HG02678 (cell line): ENCODE measurements around the gene LDHAL6B.
"Not testable (repeated sequence)": the region's sequence is repeated elsewhere in the genome, so short reads cannot be mapped to it uniquely, and the experiment has no call there.

Source experiments
- ATAC-seq: cut with Tn5 transposase; IDR thresholded peaks from one replicate; pipeline ENCODE4 v1.9.1; 2021; ENCODE audit warnings: mild to moderate bottlenecking, moderate library complexity; ENCODE audit not compliant: unreplicated experiment

The LDHAL6B gene

DNA sequence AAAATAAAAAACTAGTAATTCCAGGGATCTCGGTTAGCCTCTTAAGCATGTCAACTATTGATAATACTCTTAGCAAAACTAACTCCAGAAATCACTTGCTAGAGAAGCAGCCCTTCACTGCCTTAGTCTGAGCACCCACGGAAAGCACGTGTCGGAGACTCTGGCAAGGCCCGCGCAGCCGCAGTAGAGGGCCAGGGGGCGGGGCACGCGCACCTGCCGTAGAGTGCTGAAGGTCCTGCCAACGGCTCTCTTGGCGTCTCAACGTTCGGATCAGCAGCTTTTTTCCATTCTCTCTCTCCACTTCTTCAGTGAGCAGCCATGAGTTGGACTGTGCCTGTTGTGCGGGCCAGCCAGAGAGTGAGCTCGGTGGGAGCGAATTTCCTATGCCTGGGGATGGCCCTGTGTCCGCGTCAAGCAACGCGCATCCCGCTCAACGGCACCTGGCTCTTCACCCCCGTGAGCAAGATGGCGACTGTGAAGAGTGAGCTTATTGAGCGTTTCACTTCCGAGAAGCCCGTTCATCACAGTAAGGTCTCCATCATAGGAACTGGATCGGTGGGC is at the start of gene LDHAL6B:
Gene LDHAL6B, plus strand, starts transcription at position 221 of the 561 bp plus-strand sequence. Its CDS starts 98 bp downstream, at position 319.
- no peak for ATAC-seq

GRCh38 chr15:59157396-59157795 is 49.2 kb upstream of the LDHAL6B start:
- no peak for ATAC-seq

DNA sequence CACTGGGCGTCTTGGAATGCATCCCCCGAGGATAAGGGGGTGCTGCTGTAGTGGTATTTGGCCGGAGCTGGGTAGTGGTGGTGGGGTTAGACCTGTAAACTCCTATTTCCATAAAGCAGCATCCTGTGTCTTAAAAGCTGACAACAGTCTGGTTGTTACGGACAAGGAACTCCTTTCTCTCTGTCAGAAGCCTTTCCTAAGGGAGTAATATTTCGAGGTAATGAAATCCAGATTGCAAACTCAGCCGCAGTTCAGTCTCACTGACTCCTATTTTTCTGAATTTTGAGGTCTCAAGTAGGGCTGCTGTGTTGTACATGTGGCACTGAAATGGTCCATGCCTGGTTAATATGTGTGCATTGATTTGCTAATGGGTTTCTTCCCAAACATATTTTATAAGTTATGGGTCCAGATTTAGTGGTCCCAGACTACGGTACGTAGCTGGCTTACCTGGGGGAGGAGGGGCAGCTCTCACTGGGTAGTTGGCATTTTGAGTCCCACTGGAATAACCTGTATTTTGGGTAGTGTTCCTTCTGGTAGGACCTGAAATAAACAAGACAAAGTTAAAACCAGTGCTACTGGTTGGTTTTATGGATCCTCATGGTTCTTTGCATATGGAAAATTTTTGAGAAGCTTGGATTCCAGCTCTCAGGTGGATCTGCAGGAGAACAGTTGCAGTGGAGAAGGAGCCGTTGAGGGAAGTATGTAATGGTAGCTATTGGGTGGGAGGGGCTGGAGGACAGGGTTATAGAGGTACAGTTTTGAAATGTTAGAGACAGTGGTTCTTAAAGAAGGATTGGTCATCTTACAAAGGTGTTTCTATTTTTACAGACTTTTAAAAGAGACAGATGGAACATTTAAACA is 48.6 kb upstream of the LDHAL6B start:
- ATAC-seq = no peak

- ATAC-seq = no peak
These were observed 48.0 kb upstream of the LDHAL6B start for GRCh38 chr15:59158701-59159034.

GRCh38 chr15:59159210-59159609 is 47.4 kb upstream of the LDHAL6B start:
- ATAC-seq = no peak

DNA sequence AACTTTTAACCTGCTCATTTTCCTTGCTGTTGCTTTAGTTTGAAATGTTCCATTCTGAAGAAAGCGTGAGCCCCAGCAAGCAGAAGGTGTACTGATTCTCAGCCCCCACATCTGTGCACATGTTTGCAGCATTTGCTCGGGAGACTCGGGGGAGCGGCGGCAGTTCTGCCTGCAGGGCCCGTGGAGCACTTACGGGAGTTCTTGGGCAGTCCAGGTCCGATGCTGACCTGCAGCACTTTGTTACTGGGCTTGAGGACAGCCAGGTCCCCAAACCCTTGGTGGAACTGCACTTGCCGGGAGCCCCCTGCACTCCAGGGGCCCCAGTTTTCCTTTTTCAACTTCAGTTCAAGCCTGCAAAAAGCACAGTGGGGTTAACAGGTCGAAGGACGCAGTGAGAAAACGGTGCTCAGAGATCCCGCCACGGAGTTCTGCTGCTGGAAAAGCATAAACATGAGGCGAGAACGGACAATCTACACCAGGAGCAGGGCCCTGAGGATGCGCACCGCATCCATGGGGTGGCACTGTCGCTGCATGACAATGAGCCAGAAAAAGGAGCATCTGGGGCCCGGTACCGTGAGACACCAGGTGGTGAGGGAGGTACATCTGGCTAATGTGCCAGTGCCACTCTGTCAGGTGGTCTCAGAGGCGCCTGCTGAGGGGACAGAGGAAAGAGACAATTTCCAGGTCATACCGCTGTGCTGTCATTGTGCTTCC is 45.6 kb upstream of the LDHAL6B start:
- ATAC-seq = no peak

- ATAC-seq = not testable (repeated sequence)
These were observed 44.6 kb upstream of the LDHAL6B start for GRCh38 chr15:59162080-59162479.

DNA sequence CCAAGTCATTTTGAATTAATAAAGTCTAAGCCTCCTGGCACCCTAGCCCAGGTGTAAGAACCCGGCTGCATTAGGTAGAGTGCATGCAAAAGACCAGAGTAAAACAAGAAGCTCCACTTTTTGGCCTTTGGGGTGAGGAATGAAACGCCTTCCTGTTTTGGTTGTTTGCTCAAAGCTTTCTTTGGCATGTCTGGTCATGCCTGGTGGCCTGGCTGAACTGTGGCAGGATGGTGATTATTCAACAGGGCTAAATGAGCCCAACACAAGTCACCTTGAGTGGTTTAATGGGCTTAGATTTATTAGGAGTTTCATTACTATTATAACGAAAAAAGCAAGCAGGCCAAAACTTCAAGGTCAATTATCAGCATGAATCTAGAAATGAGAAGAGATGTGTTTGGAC is 40.9 kb upstream of the LDHAL6B start:
- ATAC-seq = no peak

DNA sequence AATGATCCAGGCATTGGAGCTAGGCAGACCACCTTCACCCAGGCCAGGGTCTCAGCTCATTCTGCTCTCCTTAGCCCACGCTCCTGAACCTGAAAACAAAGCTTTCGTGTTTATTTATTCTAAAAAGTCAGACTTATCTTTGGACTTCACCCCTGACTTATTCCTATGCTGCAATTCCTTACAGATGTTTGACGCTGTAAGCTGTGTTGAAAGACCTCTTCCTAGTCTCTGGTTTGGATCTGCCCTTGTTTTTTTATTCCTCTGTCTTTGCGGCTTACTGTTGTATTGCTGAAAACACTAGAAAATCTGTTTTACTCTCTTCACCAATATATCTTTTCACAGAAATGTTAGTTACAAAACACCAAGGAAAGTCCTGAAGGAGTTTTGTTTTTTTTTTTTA is 40.5 kb upstream of the LDHAL6B start:
- no peak for ATAC-seq

- ATAC-seq = no peak
These were observed 39.9 kb upstream of the LDHAL6B start for GRCh38 chr15:59166601-59167265.

GRCh38 chr15:59168536-59168935 is 38.1 kb upstream of the LDHAL6B start:
- ATAC-seq = no peak

DNA sequence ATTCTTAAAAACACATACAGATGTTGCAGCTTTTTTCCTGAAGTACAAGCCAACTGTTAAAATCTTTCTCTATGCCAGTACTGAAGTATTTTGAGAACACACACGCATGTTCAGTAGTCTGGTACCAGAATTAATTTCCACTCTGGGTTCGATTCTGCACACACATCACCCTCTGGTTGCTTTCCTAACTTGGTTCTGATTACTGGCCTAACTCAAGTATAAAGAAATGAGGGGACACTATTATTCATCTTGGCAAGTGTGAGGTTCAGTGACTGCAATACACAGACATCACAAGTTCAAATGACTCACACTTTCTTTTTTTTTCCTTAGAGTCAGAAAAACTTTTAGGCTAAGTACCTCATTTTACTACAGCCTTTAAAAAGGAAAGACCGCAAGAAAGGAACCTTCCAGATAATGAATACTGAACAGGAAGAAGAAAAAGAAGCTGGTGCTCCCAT is 37.4 kb upstream of the LDHAL6B start:
- no peak for ATAC-seq

- no peak for ATAC-seq
These were observed 36.2 kb upstream of the LDHAL6B start for GRCh38 chr15:59170295-59171066.

- no peak for ATAC-seq
These were observed 35.6 kb upstream of the LDHAL6B start for GRCh38 chr15:59171067-59171397.

DNA sequence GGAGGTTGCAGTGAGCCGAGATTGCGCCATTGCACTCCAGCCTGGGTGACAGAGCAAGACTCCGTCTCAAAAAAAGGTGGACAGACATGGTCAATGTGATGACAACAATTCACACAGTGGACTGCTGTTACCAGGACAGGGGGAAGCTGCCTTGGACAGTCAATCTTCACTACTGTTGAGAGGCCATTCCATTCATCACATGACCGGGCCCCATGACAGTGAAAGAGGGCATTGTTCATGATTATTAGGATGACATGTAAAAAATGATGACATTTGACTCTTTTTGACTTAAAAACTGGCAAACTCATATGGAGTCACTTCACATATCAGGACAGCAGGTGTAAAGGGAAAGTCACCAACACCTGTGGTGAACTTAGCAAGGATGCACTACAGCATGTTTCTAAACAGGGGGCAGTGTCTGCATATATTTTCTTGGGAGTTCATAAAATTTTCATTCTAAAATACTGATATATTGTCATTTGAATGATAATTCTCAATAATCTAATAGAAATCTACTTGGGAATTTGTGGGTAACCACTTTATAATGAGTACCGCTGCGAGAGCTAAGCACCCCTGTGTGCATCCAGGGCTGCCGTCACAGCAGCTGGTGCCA is 34.2 kb upstream of the LDHAL6B start:
- ATAC-seq = no peak

GRCh38 chr15:59173194-59173593 is 33.4 kb upstream of the LDHAL6B start:
- ATAC-seq = no peak

GRCh38 chr15:59174151-59174834 is 32.4 kb upstream of the LDHAL6B start:
- no peak for ATAC-seq

GRCh38 chr15:59174835-59175831 is 31.5 kb upstream of the LDHAL6B start:
- ATAC-seq = no peak
